T-helper 22 cell (primary cell): ENCODE measurements around the gene CYB561.

ENCODE experiments used
- DNase-seq: peaks from one replicate; pipeline ENCODE4 v3.0.0-alpha.2; 2020; ENCODE audit warnings: low read depth

Gene CYB561

GRCh38 chr17:63445954-63446752, at the start of gene CYB561:
Gene CYB561, minus strand, starts transcription at chr17:63446306. Its CDS starts 8,759 bp downstream, at chr17:63437547.
- DNase-seq = peak; percentile 52

GRCh38 chr17:63495491-63495890, 49.4 kb upstream of the CYB561 start:
- DNase-seq = no peak

- no peak for DNase-seq
Measured at GRCh38 chr17:63494300-63494928, 48.3 kb upstream of the CYB561 start.

- no peak for DNase-seq
Measured at GRCh38 chr17:63493411-63493810, 47.3 kb upstream of the CYB561 start.

GRCh38 chr17:63492940-63493339, 46.8 kb upstream of the CYB561 start:
- DNase-seq = no peak

GRCh38 chr17:63491977-63492618, 46.0 kb upstream of the CYB561 start:
- no peak for DNase-seq

- no peak for DNase-seq
Measured at GRCh38 chr17:63491413-63491812, 45.3 kb upstream of the CYB561 start.

GRCh38 chr17:63490858-63491400, 44.8 kb upstream of the CYB561 start:
- no peak for DNase-seq

GRCh38 chr17:63490329-63490728, 44.2 kb upstream of the CYB561 start:
- no peak for DNase-seq

- no peak for DNase-seq
Measured at GRCh38 chr17:63489291-63489690, 43.2 kb upstream of the CYB561 start.

- DNase-seq = no peak
Measured at GRCh38 chr17:63488851-63489250, 42.7 kb upstream of the CYB561 start.

- DNase-seq = no peak
Measured at GRCh38 chr17:63487014-63487339, 40.9 kb upstream of the CYB561 start.

GRCh38 chr17:63486317-63487013, 40.4 kb upstream of the CYB561 start:
- DNase-seq = no peak

- DNase-seq = no peak
Measured at GRCh38 chr17:63483655-63484575, 37.8 kb upstream of the CYB561 start.

GRCh38 chr17:63483038-63483437, 36.9 kb upstream of the CYB561 start:
- DNase-seq = no peak

- DNase-seq = no peak
Measured at GRCh38 chr17:63482509-63482908, 36.4 kb upstream of the CYB561 start.

- DNase-seq = no peak
Measured at GRCh38 chr17:63481488-63481870, 35.4 kb upstream of the CYB561 start.

GRCh38 chr17:63480826-63481487, 34.9 kb upstream of the CYB561 start:
- DNase-seq = no peak

- no peak for DNase-seq
Measured at GRCh38 chr17:63480192-63480784, 34.2 kb upstream of the CYB561 start.

- DNase-seq = no peak
Measured at GRCh38 chr17:63479495-63480184, 33.5 kb upstream of the CYB561 start.
